HFF-Myc (cell line): ENCODE measurements around the gene IDE.
"Not testable (repeated sequence)": the region's sequence is repeated elsewhere in the genome, so short reads cannot be mapped to it uniquely, and the experiment has no call there.

Source experiments
- DNase-seq: peaks from one replicate; pipeline ENCODE4 v3.0.0-alpha.2; 2011; ENCODE audit warnings: low read depth; ENCODE audit errors: extremely low read depth
- H3K4me3 ChIP-seq: replicated peaks from 2 replicates; pipeline ENCODE4 v1.5.1; 2011; ENCODE audit warnings: low read depth, mild to moderate bottlenecking, control low read depth, low read length
- CTCF ChIP-seq: IDR thresholded peaks from 2 replicates; pipeline ENCODE4 v1.5.1; 2012; ENCODE audit warnings: mild to moderate bottlenecking, low read depth, low read length, control low read depth; ENCODE audit errors: missing control alignments

Gene IDE

GRCh38 chr10:92574548-92575261 is 812 bp upstream of the IDE start:
- no peak for DNase-seq
- peak overlapping the region; percentile 70 for H3K4me3 ChIP-seq
- no peak for TF ChIP-seq CTCF

- peak overlapping the region; percentile 70 for H3K4me3 ChIP-seq
- no peak for DNase-seq
- TF ChIP-seq CTCF = no peak
Measured at GRCh38 chr10:92573091-92573797, 649 bp downstream of the IDE start.

- no peak for DNase-seq
- H3K4me3 ChIP-seq = peak overlapping the region; percentile 70
- TF ChIP-seq CTCF = no peak
Measured at GRCh38 chr10:92572362-92573090, 1.4 kb downstream of the IDE start.

GRCh38 chr10:92571649-92572048 is 2.2 kb downstream of the IDE start:
- no peak for DNase-seq
- no peak for TF ChIP-seq CTCF
- H3K4me3 ChIP-seq = peak overlapping the region; percentile 70

GRCh38 chr10:92569663-92570062 is 4.2 kb downstream of the IDE start:
- not testable (repeated sequence) for H3K4me3 ChIP-seq, DNase-seq

- H3K4me3 ChIP-seq = no peak overlapping the region
- no peak for TF ChIP-seq CTCF
- no peak for DNase-seq
Measured at GRCh38 chr10:92569071-92569470, 4.8 kb downstream of the IDE start.
